GM18526 (cell line): ENCODE results near the gene MAPT.

ENCODE experiments used
- POLR2A ChIP-seq: IDR thresholded peaks from 3 replicates; pipeline ENCODE4 v1.6.1; 2011; ENCODE audit not compliant: insufficient read length; ENCODE audit errors: extremely low read depth

The MAPT gene

GRCh38 chr17:45894022-45894784, at the start of gene MAPT:
Gene MAPT, plus strand, starts transcription at chr17:45894554. Its CDS starts 67,784 bp downstream, at chr17:45962338.
- no peak for TF ChIP-seq POLR2A

- no peak for TF ChIP-seq POLR2A
Measured at GRCh38 chr17:45844695-45845375, 49.5 kb upstream of the MAPT start, which contains the start of gene SPPL2C. Gene SPPL2C, plus strand, starts transcription at chr17:45844881. Its CDS starts 26 bp downstream, at chr17:45844907.

- TF ChIP-seq POLR2A: no peak
Measured at GRCh38 chr17:45845376-45846185, 48.8 kb upstream of the MAPT start.

- no peak for TF ChIP-seq POLR2A
Measured at GRCh38 chr17:45846223-45846622, 48.1 kb upstream of the MAPT start.

DNA sequence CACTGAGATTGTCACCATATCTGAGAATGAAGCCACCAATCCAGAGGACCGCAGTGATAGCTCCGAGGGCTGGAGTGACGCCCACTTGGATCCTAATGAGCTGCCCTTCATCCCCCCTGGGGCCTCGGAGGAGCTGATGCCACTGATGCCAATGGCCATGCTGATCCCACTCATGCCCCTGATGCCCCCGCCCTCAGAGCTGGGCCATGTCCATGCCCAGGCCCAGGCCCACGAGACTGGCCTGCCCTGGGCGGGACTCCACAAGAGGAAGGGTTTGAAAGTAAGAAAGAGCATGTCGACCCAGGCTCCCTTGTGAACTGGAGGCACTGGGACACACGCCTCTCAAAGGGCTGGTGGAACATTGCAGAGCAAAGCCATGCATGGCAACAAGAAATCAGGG, 47.7 kb upstream of the MAPT start:
- no peak for TF ChIP-seq POLR2A

- no peak for TF ChIP-seq POLR2A
Measured at GRCh38 chr17:45847101-45847500, 47.3 kb upstream of the MAPT start.

DNA sequence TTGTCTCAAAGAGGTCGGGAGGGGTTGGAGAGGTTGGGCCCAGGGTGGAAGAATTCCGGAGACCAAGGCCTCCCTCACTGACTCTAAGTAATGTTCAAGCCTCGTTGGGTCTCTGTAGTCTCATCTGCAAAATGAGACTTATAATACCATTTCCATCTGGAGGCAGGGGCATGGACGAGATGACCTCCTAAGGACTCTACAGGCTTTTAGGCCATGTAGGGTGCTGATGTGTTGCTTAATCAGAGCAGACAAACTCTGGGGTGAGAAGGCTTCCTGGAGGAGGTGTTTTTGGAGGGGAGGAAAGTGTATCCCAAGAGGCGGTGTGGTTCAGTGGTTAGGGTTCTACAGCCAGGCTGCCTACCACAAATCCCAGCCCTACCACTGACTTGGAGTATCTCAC, 46.6 kb upstream of the MAPT start:
- no peak for TF ChIP-seq POLR2A

DNA sequence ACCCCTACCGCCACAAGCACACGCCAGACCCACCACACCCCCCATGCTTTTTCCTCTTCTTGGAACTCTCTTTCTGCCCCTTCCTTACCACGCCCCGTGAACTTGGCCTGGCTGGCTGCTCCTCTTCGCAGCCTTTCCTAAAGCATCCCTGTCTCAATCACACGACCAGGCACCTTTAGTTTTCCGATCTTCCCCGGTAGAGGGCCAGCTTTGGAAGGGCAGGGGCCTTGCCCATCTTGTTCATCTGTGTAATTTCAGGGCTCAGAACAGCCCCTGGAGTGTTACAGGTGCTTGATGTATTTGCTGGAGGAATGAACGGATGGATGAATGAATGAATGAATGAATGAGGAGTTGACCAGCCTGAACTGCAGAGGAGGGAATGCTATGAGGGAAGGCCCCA, 45.9 kb upstream of the MAPT start:
- no peak for TF ChIP-seq POLR2A

- TF ChIP-seq POLR2A: no peak
Measured at GRCh38 chr17:45848868-45849535, 45.4 kb upstream of the MAPT start.

DNA sequence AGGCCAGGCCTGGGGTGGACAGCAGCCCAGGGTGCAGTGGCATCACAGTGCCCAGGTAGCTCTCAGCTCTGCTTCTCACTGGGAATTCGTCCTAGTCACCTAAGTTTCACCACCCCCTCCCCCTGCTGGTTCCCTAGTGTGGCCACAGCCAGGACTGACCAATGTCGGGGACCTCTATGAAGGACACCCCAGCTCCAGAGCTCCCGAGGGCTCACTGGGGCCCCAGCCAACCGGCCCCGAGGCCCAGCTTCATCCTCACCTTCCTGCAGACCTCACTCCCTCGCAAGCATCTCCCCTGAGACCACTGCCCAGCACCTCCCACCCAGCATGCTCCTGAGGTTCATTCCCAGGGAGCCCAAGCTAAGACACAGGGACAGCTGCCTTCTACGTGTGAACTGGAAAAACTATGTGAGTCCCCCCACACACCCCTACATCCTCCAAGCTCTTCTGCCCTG, 44.8 kb upstream of the MAPT start:
- no peak for TF ChIP-seq POLR2A

DNA sequence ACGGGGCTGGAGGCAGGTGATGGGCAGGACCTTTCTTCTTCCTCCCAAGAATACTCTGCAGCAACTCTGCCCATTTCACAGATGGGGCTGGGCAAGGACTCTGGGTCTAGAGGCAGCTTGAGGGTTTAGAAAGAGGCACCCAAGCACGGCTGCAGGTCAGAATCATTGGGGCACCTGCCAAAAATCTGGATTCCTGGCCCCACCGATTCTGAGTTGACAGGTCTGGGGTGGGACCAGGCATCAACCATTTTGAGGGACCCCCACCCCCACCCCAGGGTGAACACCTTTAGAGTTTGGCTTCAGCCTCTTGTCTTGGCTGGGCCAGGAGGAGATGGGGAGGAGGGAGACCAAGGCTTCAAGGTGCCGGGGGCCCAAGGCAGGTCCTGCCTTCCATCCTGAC, 44.3 kb upstream of the MAPT start:
- no peak for TF ChIP-seq POLR2A

DNA sequence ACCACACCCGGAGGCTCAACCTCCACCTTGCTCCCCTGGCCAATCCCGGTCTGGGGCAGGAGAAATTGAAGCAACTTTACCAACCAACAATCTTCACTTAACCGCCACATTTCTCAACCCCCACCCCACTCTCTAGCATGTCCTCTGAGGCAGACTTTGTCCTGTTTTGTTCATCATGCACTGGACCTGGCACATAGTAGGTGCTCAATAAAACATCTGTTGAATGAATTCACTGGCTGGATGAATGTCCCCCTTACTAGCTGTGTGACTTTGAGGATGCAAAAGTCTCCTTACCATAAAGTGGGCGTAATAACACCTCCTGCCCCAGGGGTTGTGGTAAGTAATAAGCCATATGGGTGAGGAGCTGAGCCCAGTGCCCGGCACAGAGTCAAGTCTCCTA, 43.9 kb upstream of the MAPT start:
- TF ChIP-seq POLR2A: no peak

DNA sequence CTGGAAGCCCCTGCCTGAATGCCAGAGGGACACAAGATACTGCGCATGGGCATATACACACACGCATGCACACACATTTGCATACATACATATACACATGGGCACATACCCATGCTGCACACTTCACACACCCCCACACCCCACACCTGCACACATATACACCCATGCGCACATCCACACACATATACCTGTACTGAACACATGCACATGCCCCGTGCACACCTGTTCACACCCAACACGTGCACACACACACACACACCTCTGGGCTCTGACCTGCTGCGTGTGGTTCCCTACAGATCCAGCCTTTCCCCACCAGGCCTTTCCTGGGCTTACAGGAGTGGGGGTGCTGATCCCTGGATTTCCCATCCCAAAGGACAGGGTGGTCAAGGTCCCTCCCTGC, 43.3 kb upstream of the MAPT start:
- TF ChIP-seq POLR2A: no peak

DNA sequence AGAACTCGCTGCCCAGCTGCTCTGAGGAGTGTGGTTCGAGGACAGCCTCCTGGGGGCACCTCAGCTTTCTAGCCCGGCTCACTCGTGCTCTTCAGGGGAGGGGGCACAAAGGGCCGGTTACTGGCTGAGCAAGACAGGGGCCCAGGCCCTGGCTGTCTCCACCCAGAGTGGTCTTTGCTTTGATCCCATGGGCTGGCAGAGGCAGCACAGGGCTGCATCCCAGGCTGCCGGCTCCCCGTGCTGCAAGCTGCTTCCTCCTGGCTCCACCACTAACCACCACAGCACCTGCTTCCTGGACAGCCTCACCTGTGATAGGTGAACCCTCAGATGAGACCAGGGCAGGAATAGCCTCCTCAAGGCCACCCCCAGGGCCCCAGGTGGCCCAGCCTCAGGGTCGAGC, 42.9 kb upstream of the MAPT start:
- no peak for TF ChIP-seq POLR2A

- no peak for TF ChIP-seq POLR2A
Measured at GRCh38 chr17:45851873-45852272, 42.5 kb upstream of the MAPT start.
